SK-N-SH (cell line): ENCODE measurements around the gene TBCD. TPM values are rescaled to one million over a fixed set of nuclear protein-coding genes. Genes with fewer than 3 reads are reported as not detected.

Experiments
- CTCF ChIA-PET: fragments of 300-600, 350-600 bp; formaldehyde crosslinking; extraction: SDS; loops from one replicate; lab custom pipeline; 2021; lab: Yijun Ruan, JAX
- POLR2A ChIA-PET: fragments of 350-600 bp; sonication (Branson Sonifier 250); formaldehyde crosslinking; extraction: SDS; loops from one replicate; lab custom pipeline; 2020; ENCODE audit warnings: antibody characterized with exemption, inconsistent platforms; lab: Yijun Ruan, JAX
- DNase-seq: peaks from one replicate; pipeline ENCODE4 v3.0.0; 2012
- H2AFZ ChIP-seq: fragments of 200-600 bp; sonication (generic); 2 replicates; pipeline ENCODE4 v1.8.1; 2016; ENCODE audit warnings: antibody characterized with exemption, mild to moderate bottlenecking, low read depth
- H3F3A ChIP-seq: fragments of 200-600 bp; sonication (generic); replicated peaks from 2 replicates; pipeline ENCODE3; 2016; ENCODE audit warnings: antibody characterized with exemption, mild to moderate bottlenecking; ENCODE audit not compliant: insufficient read depth
- H3K27ac ChIP-seq, 2 experiments: fragments of 200-500 bp in 1 of 2; fragments of 200-600 bp in 1 of 2; sonication (Bioruptor generic) in 1 of 2; sonication (generic), shearing (Covaris generic) in 1 of 2; 2 replicates each; pipeline versions ENCODE4 v1.5.1 to v1.6.1; 2014 to 2016; ENCODE audit warnings: low read depth in 2 of 2, inconsistent platforms in 1 of 2, low read length in 1 of 2, mild to moderate bottlenecking in 1 of 2, mixed read lengths in 1 of 2
- H3K27me3 ChIP-seq: fragments of 200-600 bp; sonication (generic), shearing (Covaris generic); 2 replicates; pipeline ENCODE4 v1.6.1; 2016; ENCODE audit warnings: mixed run types; ENCODE audit not compliant: insufficient read depth
- H3K36me3 ChIP-seq, 2 experiments: fragments of 200-500 bp in 1 of 2; fragments of 200-600 bp in 1 of 2; sonication (Bioruptor generic) in 1 of 2; sonication (generic) in 1 of 2; replicated peaks in 1 of 2; 2 replicates each; pipeline versions ENCODE3 to v1.5.1; 2014 to 2016; ENCODE audit warnings: low read length in 1 of 2, mild to moderate bottlenecking in 1 of 2; ENCODE audit not compliant: insufficient read depth in 2 of 2, control insufficient read depth in 1 of 2
- H3K4me1 ChIP-seq, 2 experiments: fragments of 200-500 bp in 1 of 2; fragments of 200-600 bp in 1 of 2; sonication (Bioruptor generic) in 1 of 2; sonication (generic), shearing (Covaris generic) in 1 of 2; 2 replicates each; pipeline versions ENCODE4 v1.5.1 to v1.6.1; 2014 to 2016; ENCODE audit warnings: low read depth in 1 of 2, low read length in 1 of 2, mixed run types in 1 of 2; ENCODE audit not compliant: insufficient read depth in 2 of 2, control insufficient read depth in 1 of 2
- H3K4me2 ChIP-seq: fragments of 200-600 bp; sonication (generic), shearing (Covaris generic); 2 replicates; pipeline ENCODE4 v1.6.1; 2017; ENCODE audit warnings: mixed run types
- H3K4me3 ChIP-seq, 2 experiments: fragments of 200-500 bp in 1 of 2; fragments of 200-600 bp in 1 of 2; sonication (Bioruptor generic) in 1 of 2; sonication (generic), shearing (Covaris generic) in 1 of 2; 2 replicates each; pipeline versions ENCODE4 v1.5.1 to v1.8.1; 2014 to 2016; ENCODE audit warnings: low read depth in 2 of 2, inconsistent platforms in 1 of 2, low read length in 1 of 2, mild to moderate bottlenecking in 1 of 2, mixed read lengths in 1 of 2, moderate library complexity in 1 of 2
- H3K79me2 ChIP-seq: fragments of 200-600 bp; sonication (generic); 2 replicates; pipeline ENCODE4 v1.8.1; 2017; ENCODE audit warnings: mild to moderate bottlenecking; ENCODE audit not compliant: insufficient read depth
- H3K9ac ChIP-seq: fragments of 200-600 bp; sonication (generic); 2 replicates; pipeline ENCODE4 v1.6.1; 2017; ENCODE audit warnings: mixed run types
- H3K9me2 ChIP-seq: fragments of 200-600 bp; sonication (generic); 2 replicates; pipeline ENCODE4 v1.6.1; 2017; ENCODE audit warnings: mixed run types
- H3K9me3 ChIP-seq: fragments of 200-600 bp; sonication (generic); 2 replicates; pipeline ENCODE4 v1.6.1; 2017; ENCODE audit warnings: mixed run types, mild to moderate bottlenecking, moderate library complexity
- H4K20me1 ChIP-seq: fragments of 200-600 bp; sonication (generic); 2 replicates; pipeline ENCODE4 v1.6.1; 2017; ENCODE audit warnings: mild to moderate bottlenecking, mixed run types; ENCODE audit not compliant: insufficient read depth
- EP300 ChIP-seq, 2 experiments: IDR thresholded peaks; 2 replicates each; pipeline versions ENCODE4 v1.4.0 to v1.6.1; 2012; ENCODE audit warnings: borderline replicate concordance in 1 of 2, low read depth in 1 of 2, low read length in 1 of 2
- EZH2phosphoT487 ChIP-seq: fragments of 200-600 bp; sonication (generic); IDR thresholded peaks from 2 replicates; pipeline ENCODE4 v1.6.1; 2017; ENCODE audit warnings: low read depth, mixed run types, mild to moderate bottlenecking, antibody characterized with exemption, moderate library complexity, borderline replicate concordance
- FOXJ3 ChIP-seq: sonication (generic); formaldehyde crosslinking; IDR thresholded peaks from 2 replicates; pipeline ENCODE4 v1.5.1; 2020; ENCODE audit warnings: mild to moderate bottlenecking, missing genetic modification reagents
- FOXM1 ChIP-seq: IDR thresholded peaks from 2 replicates; pipeline ENCODE4 v1.4.0; 2012; ENCODE audit warnings: low read depth, mild to moderate bottlenecking
- IRF3 ChIP-seq: fragments of 150-350 bp; IDR thresholded peaks from 2 replicates; pipeline ENCODE4 v1.6.1; 2016; ENCODE audit warnings: mild to moderate bottlenecking, low read depth, low read length
- NFIC ChIP-seq: IDR thresholded peaks from 2 replicates; pipeline ENCODE4 v1.4.0; 2012; ENCODE audit warnings: borderline replicate concordance
- POLR2AphosphoS5 ChIP-seq: IDR thresholded peaks from 2 replicates; pipeline ENCODE4 v1.6.1; 2012; ENCODE audit warnings: low read depth, low read length
- RCOR1 ChIP-seq: fragments of 150-350 bp; IDR thresholded peaks from 2 replicates; pipeline ENCODE4 v1.6.1; 2017; ENCODE audit warnings: antibody characterized with exemption, low read length
- RXRA ChIP-seq: IDR thresholded peaks from 2 replicates; pipeline ENCODE4 v1.4.0; 2012; ENCODE audit warnings: low read depth, mild to moderate bottlenecking, borderline replicate concordance
- SMC3 ChIP-seq: IDR thresholded peaks from 2 replicates; pipeline ENCODE4 v1.6.1; 2012; ENCODE audit warnings: low read depth, low read length, improper control_type of control experiment
- TAF1 ChIP-seq: IDR thresholded peaks from 2 replicates; pipeline ENCODE4 v1.6.1; 2012; ENCODE audit warnings: low read depth, mild to moderate bottlenecking, low read length, moderate library complexity, borderline replicate concordance
- TEAD4 ChIP-seq: IDR thresholded peaks from 2 replicates; pipeline ENCODE4 v1.4.0; 2012; ENCODE audit warnings: mild to moderate bottlenecking, borderline replicate concordance; ENCODE audit not compliant: insufficient read depth
- USF2 ChIP-seq: fragments of 150-350 bp; IDR thresholded peaks from 2 replicates; pipeline ENCODE4 v1.6.1; 2017; ENCODE audit warnings: antibody characterized with exemption, low read length, low read depth, borderline replicate concordance
- YY1 ChIP-seq: IDR thresholded peaks from 2 replicates; pipeline ENCODE4 v1.4.0; 2012; ENCODE audit warnings: low read depth, mild to moderate bottlenecking
- ZBTB33 ChIP-seq: IDR thresholded peaks from 2 replicates; pipeline ENCODE4 v1.4.0; 2012; ENCODE audit warnings: low read depth, borderline replicate concordance
- WGBS: methylation state at CpG from one replicate; pipeline ENCODE4 v1.1.6; 2017; ENCODE audit warnings: low lambda C conversion rate; 5-methylcytosine and 5-hydroxymethylcytosine counted together
- polyA plus RNA-seq, 3 experiments: library from polyadenylated mRNA; depleted of rRNA; stranded (reverse); fragments of >200 nt; gene quantifications; 2 replicates each; pipeline ENCODE4 v1.2.3, GENCODE V29; 2012

Gene TBCD
- polyA plus RNA-seq, 1 of the 3 experiments (the other 2 are of a cell fraction): 107 TPM

- TF ChIP-seq RCOR1 (no peak), SMC3 (no peak), NFIC (no peak), USF2 (no peak), IRF3 (no peak), FOXJ3 (no peak), EP300 (IDR thresholded peaks at IDR 0.05; ENCODE audit: borderline replicate concordance in 1 of 2, low read depth in 1 of 2, low read length in 1 of 2) (no peak), FOXM1 (no peak), TEAD4 (no peak), TAF1 (no peak), RXRA (no peak), YY1 (no peak), POLR2AphosphoS5 (no peak), ZBTB33 (no peak), EZH2phosphoT487 (no peak)
- peaks cover 4% of the 10 kb centered on the region for H3F3A ChIP-seq
- no peaks in the 10 kb centered on the region for H3K9me2 ChIP-seq
- H3K4me2 ChIP-seq: no peak overlapping the region
- peaks cover 7 to 22% of the 10 kb centered on the region in 2 experiments for H3K36me3 ChIP-seq
- no peaks in the 10 kb centered on the region for H3K79me2 ChIP-seq
- H2AFZ ChIP-seq: no peak overlapping the region
- ChIA-PET CTCF (interaction anchor here (2.2 kb wide), 1 partner anchor 169 kb away, joined by 7 read pairs; no protein-coding TSS in a partner anchor), POLR2A (no interaction called here)
- no peaks in the 10 kb centered on the region for H4K20me1 ChIP-seq
- no peaks in the 10 kb centered on the region for H3K4me1 ChIP-seq
- H3K27ac ChIP-seq: no peak overlapping the region
- H3K4me3 ChIP-seq: no peak overlapping the region; a peak in 1 of 4 replicates
- no peak for DNase-seq
- no peak overlapping the region for H3K9ac ChIP-seq
- WGBS: 93% methylated on average over 18 of the region's 18 CpGs
- H3K27me3 ChIP-seq: no peaks in the 10 kb centered on the region
- H3K9me3 ChIP-seq: peaks cover 12% of the 10 kb centered on the region
Observed at GRCh38 chr17:82950525-82951102, 198.7 kb downstream of the TBCD start.
